ENCODE data around the gene NXPH4.

DNA sequence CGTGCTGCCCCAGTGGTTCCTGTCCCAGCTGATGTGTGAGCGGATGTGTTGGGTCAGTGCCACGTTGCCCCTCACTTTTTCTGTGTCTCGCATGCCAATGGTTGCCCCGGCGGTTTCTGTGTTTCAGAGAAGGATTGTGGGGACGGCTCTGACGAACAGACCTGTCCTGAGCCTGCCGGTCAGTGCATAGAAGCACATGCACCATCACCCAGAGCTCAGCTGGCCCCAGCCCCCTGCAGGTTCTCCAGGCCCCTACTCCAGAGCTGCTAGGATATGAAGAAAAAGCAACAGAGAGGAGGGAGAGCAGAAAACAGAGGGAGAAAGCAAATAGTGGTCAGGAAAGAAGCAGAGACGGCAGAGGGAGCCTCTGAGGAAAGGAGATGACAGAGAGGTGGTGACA is 48.5 kb upstream of the NXPH4 start:
- TF ChIP-seq CTCF (IDR thresholded peaks at IDR 0.05 in 4 of 5, conservative IDR thresholded peaks at IDR 0.05 in 1 of 5) (no peak), POLR2A (IDR thresholded peaks at IDR 0.05) (no peak)

Measured in gastrocnemius medialis (tissue), 4 donors.